ENCODE results near the gene ZPR1. TPM values are rescaled to one million over a fixed set of nuclear protein-coding genes. Genes with fewer than 3 reads are reported as not detected.

ZPR1 gene
- total and polyA plus RNA-seq, 8 donors, result 10.8 to 35.5 (median 21.0) TPM

- Histone ChIP-seq H3K9me3 (no peaks in the 10 kb centered on the region), H3K4me3 (no peak overlapping the region), H3K27me3 (no peaks in the 10 kb centered on the region), H3K36me3 (no peaks in the 10 kb centered on the region), H3K4me1 (peaks cover 0 to 2% (median 0%) of the 10 kb centered on the region in 3 donors), H3K27ac (no peak overlapping the region)
- 72 to 75% methylated on average over 9 of the region's 9 CpGs for WGBS, 2 donors
- FAIRE-seq, result no peak
- intact Hi-C loops (cut with DNase I), result no loop called here
- no peak for TF ChIP-seq CTCF (IDR thresholded peaks at IDR 0.05)
- no peak for DNase-seq
- no peak for ATAC-seq
Measured at GRCh38 chr11:116826751-116827431, 39.1 kb upstream of the ZPR1 start.

DNA sequence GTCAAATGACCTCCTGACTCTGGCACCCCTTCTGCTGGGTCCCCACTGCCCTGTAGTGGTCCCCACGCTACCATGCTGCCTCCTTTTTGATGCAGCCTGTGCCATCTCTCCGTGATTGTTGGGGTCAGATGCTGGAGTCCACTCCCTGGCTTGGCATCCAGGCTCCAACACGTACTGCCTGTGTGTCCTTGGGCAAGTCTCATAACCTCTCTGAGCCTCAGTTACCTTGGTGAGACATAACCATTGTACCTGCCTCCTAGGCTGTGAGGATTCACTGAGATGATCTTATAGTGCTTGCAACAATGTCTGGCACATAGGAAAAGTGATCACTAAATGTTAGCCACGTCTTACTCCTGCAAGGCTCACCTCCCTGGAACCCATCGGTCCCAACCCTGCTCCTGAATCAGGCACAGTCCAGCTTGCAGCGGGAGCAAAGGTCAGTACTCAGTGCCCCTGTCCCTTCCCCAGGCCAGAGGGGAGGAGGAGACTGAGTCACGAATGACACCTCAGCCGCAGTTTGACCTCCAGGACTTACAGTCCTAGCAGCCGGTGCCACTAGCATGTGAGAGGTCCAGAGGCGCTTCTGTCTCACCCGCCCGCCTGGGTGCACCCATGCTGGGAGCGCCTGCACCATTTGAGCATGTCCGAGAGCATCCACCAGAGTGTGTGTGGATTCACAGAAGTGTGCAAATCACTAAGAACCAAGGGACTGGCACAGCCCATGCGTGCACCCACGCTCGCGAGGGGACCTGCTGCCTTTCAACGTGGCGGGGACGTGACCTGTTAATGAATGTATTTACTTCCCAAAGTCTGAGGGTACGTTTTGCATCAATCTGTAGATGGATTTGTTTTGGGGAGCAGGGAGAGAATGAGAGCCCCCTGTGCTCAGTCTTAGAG lies 38.3 kb upstream of the ZPR1 start:
- H3K36me3 ChIP-seq, result no peaks in the 10 kb centered on the region
- intact Hi-C loops (cut with DNase I), result no loop called here
- no peak overlapping the region for H3K4me3 ChIP-seq
- DNase-seq (no peak), ATAC-seq (no peak), FAIRE-seq (no peak)
- H3K27me3 ChIP-seq, result no peaks in the 10 kb centered on the region
- H3K27ac ChIP-seq, result no peak overlapping the region
- no peak for TF ChIP-seq CTCF (IDR thresholded peaks at IDR 0.05)
- 77 to 82% methylated on average over 22 of the region's 22 CpGs for WGBS, 2 donors
- H3K4me1 ChIP-seq, result no peaks in the 10 kb centered on the region
- H3K9me3 ChIP-seq, result no peaks in the 10 kb centered on the region

GRCh38 chr11:116825434-116825833 lies 37.6 kb upstream of the ZPR1 start:
- H3K9me3 ChIP-seq, result no peaks in the 10 kb centered on the region
- H3K4me1 ChIP-seq, result no peaks in the 10 kb centered on the region
- H3K27me3 ChIP-seq, result no peaks in the 10 kb centered on the region
- no peak for ATAC-seq
- no peak for TF ChIP-seq CTCF (IDR thresholded peaks at IDR 0.05)
- intact Hi-C loops (cut with DNase I), result no loop called here
- FAIRE-seq, result no peak
- H3K36me3 ChIP-seq, result no peaks in the 10 kb centered on the region
- 85 to 91% methylated on average over 5 of the region's 5 CpGs for WGBS, 2 donors
- H3K4me3 ChIP-seq, result no peak overlapping the region
- H3K27ac ChIP-seq, result no peak overlapping the region
- no peak for DNase-seq

- intact Hi-C loops (cut with DNase I), result no loop called here
- FAIRE-seq, result no peak
- no peak for ATAC-seq
- Histone ChIP-seq H3K9me3 (no peaks in the 10 kb centered on the region), H3K27ac (no peak within 1 kb of the TSS), H3K4me1 (no peaks in the 10 kb centered on the region), H3K36me3 (no peaks in the 10 kb centered on the region), H3K4me3 (no peak within 1 kb of the TSS), H3K27me3 (no peaks in the 10 kb centered on the region)
- 71 to 76% methylated on average over 16 of the region's 16 CpGs for WGBS, 2 donors
- DNase-seq, result no peak
- TF ChIP-seq CTCF (IDR thresholded peaks at IDR 0.05), result no peak
Measured at GRCh38 chr11:116823031-116823843, 35.4 kb upstream of the ZPR1 start, which contains the start of gene APOA4. TSS of gene APOA4 (minus strand) at chr11:116823304. CDS start at chr11:116823191, 113 bp downstream.

Measured in pancreas (tissue), 10 donors.